Aorta (tissue), 5 donors: ENCODE measurements around the gene GMFB. TPM values are rescaled to one million over a fixed set of nuclear protein-coding genes. Genes with fewer than 3 reads are reported as not detected.

Experiments used
- ATAC-seq: fragments of 200-7000 bp; cut with Tn5 transposase; one replicate; pipeline ENCODE4 v1.9.1; 2022; ENCODE audit warnings: moderate library complexity; ENCODE audit not compliant: low FRiP score
- DNase-seq, 2 donors: peaks; one replicate each; pipeline ENCODE4 v3.0.0-alpha.2; 2020
- H3K27ac ChIP-seq, 2 donors: one replicate each; pipeline ENCODE4 v1.5.1; 2013; ENCODE audit warnings: low read length in 2 of 2, mild to moderate bottlenecking in 2 of 2, moderate library complexity in 2 of 2, control low read depth in 1 of 2, inconsistent platforms in 1 of 2, low read depth in 1 of 2
- H3K27me3 ChIP-seq, 2 donors: one replicate each; pipeline ENCODE4 v1.6.1; 2013; ENCODE audit warnings: control low read depth in 1 of 2, low read length in 1 of 2, mild to moderate bottlenecking in 1 of 2, moderate library complexity in 1 of 2; ENCODE audit not compliant: insufficient read depth in 2 of 2, control insufficient read depth in 1 of 2
- H3K36me3 ChIP-seq, 2 donors: one replicate each; pipeline ENCODE4 v1.6.1; 2013; ENCODE audit warnings: control low read depth in 1 of 2, low read length in 1 of 2, mild to moderate bottlenecking in 1 of 2; ENCODE audit not compliant: insufficient read depth in 2 of 2, control insufficient read depth in 1 of 2
- H3K4me1 ChIP-seq, 2 donors: one replicate each; pipeline ENCODE4 v1.6.1; 2013; ENCODE audit warnings: low read length in 2 of 2, control low read depth in 1 of 2, mild to moderate bottlenecking in 1 of 2, moderate library complexity in 1 of 2; ENCODE audit not compliant: insufficient read depth in 2 of 2, control insufficient read depth in 1 of 2
- H3K4me3 ChIP-seq, 2 donors: one replicate each; pipeline ENCODE4 v1.5.1; 2013; ENCODE audit warnings: low read length in 2 of 2, control low read depth in 1 of 2, mild to moderate bottlenecking in 1 of 2
- H3K9me3 ChIP-seq: one replicate; pipeline ENCODE4 v1.6.1; 2013; ENCODE audit warnings: mild to moderate bottlenecking, low read length; ENCODE audit not compliant: control insufficient read depth
- WGBS, 2 donors: extraction: QIAGEN DNeasy Blood & Tissue Kit; methylation state at CpG; one replicate each; pipeline ENCODE4 v1.1.7; 2013; 5-methylcytosine and 5-hydroxymethylcytosine counted together
- intact Hi-C, 2 donors: fragments of 100-400 bp; cut with DNase I; formaldehyde crosslinking; loops; one replicate each; pipeline versions ENCODE4 v1.14.2 to v1.15.0; 2022
- long read RNA-seq, 2 donors: library from polyadenylated mRNA; unstranded; transcript quantifications; one replicate each; pipeline ENCODE4 v2.0.0, GENCODE V29; 2020 to 2021
- polyA plus RNA-seq, 2 donors: library from polyadenylated mRNA; stranded (reverse); fragments of 200-250 nt; gene quantifications; one replicate each; pipeline ENCODE4 v1.2.3, GENCODE V29; 2013
- total RNA-seq, 2 donors: library from RNA; stranded (reverse); fragmentation: NEBNext Ultra II Directional; extraction: Animal tissue kit (Norgen Biotek cat#: 25700); gene quantifications; one replicate each; pipeline ENCODE4 v1.2.1, GENCODE V29; 2021
- donor health status: healthy with polysubstance abuse.
- donor health status: Bipolar disorder and iron deficiency.
- donor health status: DM: no; HTN: no; CAD: no.
- donor health status: DM: no; HTN: no; CAD: no.
- donor health status: DM: yes; HTN: yes; CAD: no.

The GMFB gene
- total RNA-seq (10 to 100 TPM; 37.6 to 40.2 TPM), polyA plus RNA-seq (10 to 100 TPM; 11.9 to 31.6 TPM)
- long read RNA-seq, donor 1, full-length matches to known transcripts = 4 of 11 reads
- long read RNA-seq, donor 1, partial matches to known transcripts = 1 of 11 reads
- long read RNA-seq, donor 1, other reads (novel, unspliced or antisense) = 6 of 11 reads
- long read RNA-seq, donor 2, full-length matches to known transcripts = 7 of 9 reads
- long read RNA-seq, donor 2, partial matches to known transcripts = 0 of 9 reads
- long read RNA-seq, donor 2, other reads (novel, unspliced or antisense) = 2 of 9 reads

DNA sequence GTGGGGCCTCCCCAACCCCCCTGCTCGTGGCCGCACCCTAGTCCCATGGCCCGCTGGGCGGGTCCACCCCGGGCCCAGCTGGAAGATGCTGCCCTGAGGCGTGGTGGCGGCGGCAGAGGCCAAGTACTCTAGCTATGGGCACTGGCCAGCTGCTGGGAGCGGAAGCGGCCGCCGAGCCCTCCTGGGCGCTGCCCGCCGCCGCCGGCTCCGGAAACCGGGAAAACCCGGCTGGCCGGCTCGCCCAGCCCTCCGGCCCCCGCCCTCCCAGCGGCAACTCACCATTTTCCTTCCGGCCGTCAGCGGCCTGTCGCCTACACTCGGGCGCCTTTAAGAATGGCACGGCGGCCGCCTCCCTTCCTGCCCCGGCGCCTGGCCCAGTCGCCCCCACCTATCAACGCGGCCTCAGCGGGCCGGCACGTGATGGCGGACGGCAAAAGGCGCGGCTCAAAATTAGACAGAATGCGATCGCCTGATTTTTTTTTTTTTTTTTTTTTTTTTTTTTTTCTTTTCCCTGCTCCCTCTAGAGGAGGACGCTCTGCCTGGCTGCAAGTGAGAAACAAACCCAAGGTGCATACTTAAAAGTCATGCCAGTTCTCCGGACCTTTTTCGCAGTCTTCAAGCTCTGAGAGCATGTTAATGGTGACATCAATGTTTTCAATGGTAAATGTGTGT lies at the start of gene GMFB:
GMFB (minus strand) TSS at position 335 of the 672 bp plus-strand sequence; CDS start at position 282, 53 bp downstream.
- WGBS, 2 donors = 1% methylated on average over 51 of the region's 51 CpGs

DNA sequence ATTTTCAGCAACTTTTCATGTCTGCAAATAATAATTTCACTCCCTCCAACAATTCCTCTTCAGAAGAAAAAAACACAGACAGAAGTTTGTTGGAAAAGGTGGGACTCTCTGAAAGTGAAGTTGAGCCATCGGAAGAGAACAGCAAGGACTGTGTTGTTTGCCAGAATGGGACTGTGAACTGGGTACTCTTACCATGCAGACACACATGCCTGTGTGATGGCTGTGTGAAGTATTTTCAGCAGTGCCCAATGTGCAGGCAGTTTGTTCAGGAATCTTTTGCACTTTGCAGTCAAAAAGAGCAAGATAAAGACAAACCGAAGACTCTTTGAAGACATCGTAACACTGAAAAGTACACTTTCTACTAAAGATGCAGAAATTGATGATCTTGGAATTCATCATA lies 49.3 kb upstream of the GMFB start:
- intact Hi-C loops = no loop called here
- 93 to 98% methylated on average over 3 of the region's 3 CpGs for WGBS, 2 donors
- no peak for ATAC-seq

More for the DNA sequence above, at the start of gene GMFB:
- no peaks in the 10 kb centered on the region for H3K27me3 ChIP-seq
- H3K9me3 ChIP-seq = no peaks in the 10 kb centered on the region
- intact Hi-C loops = loop anchor here in 1 of 2 donors (1.0 kb wide), 1 partner anchor 21 kb away; the partner anchor contains the start of gene CGRRF1
- peak within 1 kb of the TSS; percentile 54 to 83 for H3K4me3 ChIP-seq
- ATAC-seq = peak; percentile 98
- H3K4me1 ChIP-seq = peaks cover 0 to 2% of the 10 kb centered on the region in 2 donors
- H3K36me3 ChIP-seq = no peaks in the 10 kb centered on the region
- H3K27ac ChIP-seq = peak within 1 kb of the TSS; percentile 63 to 89
- peak; percentile 97 for DNase-seq

GRCh38 chr14:54537651-54538050 lies 48.9 kb upstream of the GMFB start:
- Histone ChIP-seq H3K9me3 (no peaks in the 10 kb centered on the region), H3K36me3 (peaks cover 0 to 2% of the 10 kb centered on the region in 2 donors), H3K4me3 (no peak overlapping the region), H3K4me1 (no peaks in the 10 kb centered on the region), H3K27ac (no peak overlapping the region), H3K27me3 (no peaks in the 10 kb centered on the region)
- no peak for DNase-seq
- ATAC-seq = no peak
- intact Hi-C loops = no loop called here
- WGBS, 2 donors = 95 to 97% methylated on average over 2 of the region's 2 CpGs

More for the DNA sequence above, 49.3 kb upstream of the GMFB start:
- no peak for DNase-seq
- no peaks in the 10 kb centered on the region for H3K4me1 ChIP-seq
- H3K9me3 ChIP-seq = no peaks in the 10 kb centered on the region
- H3K36me3 ChIP-seq = peaks cover 0 to 2% of the 10 kb centered on the region in 2 donors
- no peak overlapping the region for H3K27ac ChIP-seq
- no peaks in the 10 kb centered on the region for H3K27me3 ChIP-seq
- no peak overlapping the region for H3K4me3 ChIP-seq

GRCh38 chr14:54535646-54536045 lies 46.9 kb upstream of the GMFB start:
- Histone ChIP-seq H3K27ac (no peak overlapping the region), H3K9me3 (no peaks in the 10 kb centered on the region), H3K4me1 (no peaks in the 10 kb centered on the region), H3K4me3 (no peak overlapping the region), H3K36me3 (peaks cover 0 to 2% of the 10 kb centered on the region in 2 donors), H3K27me3 (no peaks in the 10 kb centered on the region)
- intact Hi-C loops = no loop called here
- WGBS, 2 donors = 46 to 50% methylated on average over 2 of the region's 2 CpGs
- DNase-seq = no peak
- ATAC-seq = no peak

DNA sequence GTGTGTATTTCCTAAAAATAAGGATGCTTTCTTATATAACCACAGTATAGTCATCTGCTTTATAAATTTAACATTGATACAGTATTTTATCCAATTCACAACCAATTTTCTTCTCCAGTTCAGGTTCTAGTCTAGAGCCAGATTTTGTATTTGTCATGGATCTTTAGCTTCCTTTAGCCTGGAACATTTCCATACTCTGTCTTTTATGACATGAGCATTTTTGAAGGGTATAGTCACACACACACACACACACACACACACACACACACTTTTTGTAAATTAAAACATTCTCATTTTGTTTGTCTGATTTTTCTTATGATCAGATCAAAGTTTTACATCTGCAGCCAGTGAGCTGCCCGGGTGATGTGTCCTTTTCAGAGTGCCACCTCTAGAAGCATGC lies 46.3 kb upstream of the GMFB start:
- 85 to 100% methylated on average over 1 of the region's 1 CpG for WGBS, 2 donors
- Histone ChIP-seq H3K27me3 (no peaks in the 10 kb centered on the region), H3K36me3 (peaks cover 0 to 2% of the 10 kb centered on the region in 2 donors), H3K9me3 (no peaks in the 10 kb centered on the region), H3K27ac (no peak overlapping the region), H3K4me1 (no peaks in the 10 kb centered on the region), H3K4me3 (no peak overlapping the region)
- no peak for ATAC-seq
- intact Hi-C loops = no loop called here
- DNase-seq = no peak

GRCh38 chr14:54533100-54533499 lies 44.3 kb upstream of the GMFB start:
- no peaks in the 10 kb centered on the region for H3K9me3 ChIP-seq
- H3K27ac ChIP-seq = no peak overlapping the region
- WGBS, 2 donors = 88 to 94% methylated on average over 1 of the region's 1 CpG
- H3K36me3 ChIP-seq = peaks cover 0 to 3% of the 10 kb centered on the region in 2 donors
- no peaks in the 10 kb centered on the region for H3K27me3 ChIP-seq
- no peak for DNase-seq
- no peak for ATAC-seq
- H3K4me1 ChIP-seq = peaks cover 0 to 3% of the 10 kb centered on the region in 2 donors
- H3K4me3 ChIP-seq = no peak overlapping the region
- intact Hi-C loops = no loop called here

DNA sequence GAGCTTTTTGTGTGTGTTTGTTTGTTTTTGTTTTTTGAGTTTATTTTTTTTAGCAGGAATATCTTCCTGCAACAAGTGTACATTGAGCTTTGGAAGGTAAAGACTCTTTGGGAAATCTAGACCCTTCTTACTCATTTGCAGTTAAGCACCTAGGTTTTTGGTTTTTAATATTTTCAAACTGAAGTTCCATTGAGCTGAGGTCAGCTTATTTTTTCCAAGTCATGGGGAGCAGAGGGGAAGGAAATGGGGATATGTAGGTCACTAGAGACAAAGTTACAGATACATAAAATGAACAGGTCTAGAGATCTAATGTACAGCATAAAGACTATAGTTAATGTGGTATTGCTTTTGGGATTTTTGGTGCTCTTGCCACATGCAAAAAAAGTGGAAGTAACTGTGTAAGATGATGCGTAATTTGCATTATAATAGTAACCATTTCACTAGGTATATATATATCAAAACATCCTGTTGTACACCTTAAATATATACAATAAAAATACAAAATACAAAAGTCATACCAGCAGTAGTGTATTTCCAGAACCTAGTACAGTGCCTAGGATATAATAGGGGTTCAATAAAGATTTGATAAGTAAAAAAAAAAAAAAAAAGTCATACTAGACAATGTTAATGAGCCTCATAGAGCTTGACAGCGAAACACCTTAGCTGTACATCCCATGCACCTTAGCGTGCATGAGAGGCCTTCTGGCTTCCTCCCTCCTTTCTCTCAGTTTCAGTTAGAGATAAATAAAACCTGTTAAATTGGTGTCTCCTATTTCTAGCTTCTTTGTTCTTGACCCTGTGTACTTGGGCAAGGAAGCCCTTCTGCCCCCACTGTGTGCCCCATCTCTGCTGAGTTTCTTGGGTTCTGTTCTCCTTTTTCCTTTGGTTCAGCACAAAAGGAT lies 43.6 kb upstream of the GMFB start:
- 94 to 96% methylated on average over 3 of the region's 3 CpGs for WGBS, 2 donors
- H3K9me3 ChIP-seq = no peaks in the 10 kb centered on the region
- intact Hi-C loops = no loop called here
- peaks cover 0 to 3% of the 10 kb centered on the region in 2 donors for H3K4me1 ChIP-seq
- peaks cover 0 to 2% of the 10 kb centered on the region in 2 donors for H3K36me3 ChIP-seq
- H3K4me3 ChIP-seq = no peak overlapping the region
- DNase-seq (no peak), ATAC-seq (no peak)
- H3K27ac ChIP-seq = no peak overlapping the region
- no peaks in the 10 kb centered on the region for H3K27me3 ChIP-seq

- Histone ChIP-seq H3K27me3 (no peaks in the 10 kb centered on the region), H3K4me1 (peaks cover 0 to 3% of the 10 kb centered on the region in 2 donors), H3K9me3 (no peaks in the 10 kb centered on the region), H3K36me3 (peaks cover 0 to 2% of the 10 kb centered on the region in 2 donors), H3K27ac (no peak overlapping the region), H3K4me3 (no peak overlapping the region)
- intact Hi-C loops = no loop called here
- 64 to 67% methylated on average over 1 of the region's 1 CpG for WGBS, 2 donors
- ATAC-seq (no peak), DNase-seq (no peak)
These were observed 41.0 kb upstream of the GMFB start for GRCh38 chr14:54529811-54530210.
